Stimulated activated CD4-positive, alpha-beta T cell treated with anti-CD3 and anti-CD28 coated beads, TNF-alpha, amount 100 ng/mL, for 4 hours (primary cell): ENCODE measurements around the gene RPL22.

Source experiments
- DNase-seq, 3 experiments: peaks; one replicate each; pipeline ENCODE4 v3.0.0-alpha.2; 2020; ENCODE audit warnings: low read depth in 3 of 3

RPL22 gene

GRCh38 chr1:6199298-6200187, at the start of gene RPL22:
TSS of gene RPL22 (minus strand) at chr1:6199595. CDS start at chr1:6199573, 22 bp downstream.
- DNase-seq: peak; percentile 93 to 95 (median 94)

GRCh38 chr1:6248161-6248776, 48.9 kb upstream of the RPL22 start:
- DNase-seq: no peak

- DNase-seq: no peak
Measured at GRCh38 chr1:6247651-6248050, 48.3 kb upstream of the RPL22 start.

- DNase-seq: peak; percentile 67 to 73 (median 71)
Measured at GRCh38 chr1:6246497-6247467, 47.4 kb upstream of the RPL22 start.

- DNase-seq: peak in 2 of 3 experiments; percentile 17 to 35
Measured at GRCh38 chr1:6245869-6246496, 46.6 kb upstream of the RPL22 start.

- peak; percentile 52 to 71 (median 55) for DNase-seq
Measured at GRCh38 chr1:6245086-6245868, 45.9 kb upstream of the RPL22 start.

GRCh38 chr1:6244401-6245049, 45.1 kb upstream of the RPL22 start:
- no peak for DNase-seq

GRCh38 chr1:6243993-6244392, 44.6 kb upstream of the RPL22 start, which contains the start of gene HES3:
TSS of gene HES3 (plus strand) at chr1:6244179. CDS start at chr1:6244366, 187 bp downstream.
- no peak for DNase-seq

GRCh38 chr1:6243053-6243834, 43.8 kb upstream of the RPL22 start:
- no peak for DNase-seq

- no peak for DNase-seq
Measured at GRCh38 chr1:6241887-6242740, 42.7 kb upstream of the RPL22 start.

GRCh38 chr1:6241107-6241886, 41.9 kb upstream of the RPL22 start:
- DNase-seq: no peak

GRCh38 chr1:6239950-6240768, 40.8 kb upstream of the RPL22 start:
- DNase-seq: no peak

GRCh38 chr1:6239213-6239752, 39.9 kb upstream of the RPL22 start:
- no peak for DNase-seq

- DNase-seq: no peak
Measured at GRCh38 chr1:6237093-6237492, 37.7 kb upstream of the RPL22 start.

- peak in 1 of 3 experiments; percentile 13 for DNase-seq
Measured at GRCh38 chr1:6235296-6235677, 35.9 kb upstream of the RPL22 start.
